DND-41 (cell line): ENCODE results near the gene DLK2.

Source experiments
- EZH2 ChIP-seq: IDR thresholded peaks from 3 replicates; pipeline ENCODE4 v1.6.1; 2012; ENCODE audit warnings: borderline replicate concordance, low read depth, mild to moderate bottlenecking, moderate library complexity, low read length, inconsistent platforms; ENCODE audit not compliant: severe bottlenecking
- TF ChIP-seq, protein P1 (sequence below): IDR thresholded peaks from 2 replicates; pipeline ENCODE4 v1.5.1; 2012; ENCODE audit warnings: borderline replicate concordance, low read length, moderate library complexity, mild to moderate bottlenecking; ENCODE audit not compliant: poor library complexity, severe bottlenecking; ENCODE audit errors: extremely low read depth

GRCh38 chr6:43492673-43493072, 37.3 kb upstream of the DLK2 start:
- TF ChIP-seq, protein P1, sequence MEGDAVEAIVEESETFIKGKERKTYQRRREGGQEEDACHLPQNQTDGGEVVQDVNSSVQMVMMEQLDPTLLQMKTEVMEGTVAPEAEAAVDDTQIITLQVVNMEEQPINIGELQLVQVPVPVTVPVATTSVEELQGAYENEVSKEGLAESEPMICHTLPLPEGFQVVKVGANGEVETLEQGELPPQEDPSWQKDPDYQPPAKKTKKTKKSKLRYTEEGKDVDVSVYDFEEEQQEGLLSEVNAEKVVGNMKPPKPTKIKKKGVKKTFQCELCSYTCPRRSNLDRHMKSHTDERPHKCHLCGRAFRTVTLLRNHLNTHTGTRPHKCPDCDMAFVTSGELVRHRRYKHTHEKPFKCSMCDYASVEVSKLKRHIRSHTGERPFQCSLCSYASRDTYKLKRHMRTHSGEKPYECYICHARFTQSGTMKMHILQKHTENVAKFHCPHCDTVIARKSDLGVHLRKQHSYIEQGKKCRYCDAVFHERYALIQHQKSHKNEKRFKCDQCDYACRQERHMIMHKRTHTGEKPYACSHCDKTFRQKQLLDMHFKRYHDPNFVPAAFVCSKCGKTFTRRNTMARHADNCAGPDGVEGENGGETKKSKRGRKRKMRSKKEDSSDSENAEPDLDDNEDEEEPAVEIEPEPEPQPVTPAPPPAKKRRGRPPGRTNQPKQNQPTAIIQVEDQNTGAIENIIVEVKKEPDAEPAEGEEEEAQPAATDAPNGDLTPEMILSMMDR: no peak
- TF ChIP-seq EZH2: no peak
